Ascending aorta (tissue), 2 donors: ENCODE results near the gene RNF145. TPM values are rescaled to one million over a fixed set of nuclear protein-coding genes. Genes with fewer than 3 reads are reported as not detected.

Source experiments
- DNase-seq, 2 donors: peaks; one replicate each; pipeline ENCODE4 v3.0.0-alpha.2; 2019; ENCODE audit warnings: low spot score in 2 of 2
- H3K27ac ChIP-seq, 2 donors: fragments of 200-600 bp; sonication (generic); one replicate each; pipeline ENCODE4 v1.5.1; 2016 to 2017; ENCODE audit warnings: mild to moderate bottlenecking in 1 of 2
- H3K27me3 ChIP-seq: fragments of 200-600 bp; sonication (generic); one replicate; pipeline ENCODE4 v1.5.1; 2017
- H3K36me3 ChIP-seq, 2 donors: fragments of 200-600 bp; sonication (generic); one replicate each; pipeline ENCODE4 v1.5.1; 2016
- H3K4me1 ChIP-seq, 2 donors: fragments of 200-600 bp; sonication (generic); one replicate each; pipeline ENCODE4 v1.5.1; 2016 to 2017; ENCODE audit warnings: mild to moderate bottlenecking in 1 of 2
- H3K4me3 ChIP-seq, 2 donors: fragments of 200-600 bp; sonication (generic); one replicate each; pipeline ENCODE4 v1.5.1; 2016 to 2017; ENCODE audit warnings: mild to moderate bottlenecking in 1 of 2
- H3K9me3 ChIP-seq, 2 donors: fragments of 200-600 bp; sonication (generic); one replicate each; pipeline ENCODE4 v1.5.1; 2016
- intact Hi-C: fragments of 100-400 bp; cut with DNase I; formaldehyde crosslinking; loops from one replicate; pipeline ENCODE4 v1.15.1; 2023
- total RNA-seq: library from RNA; depleted of rRNA; stranded (reverse); fragments of >200 nt; gene quantifications from one replicate; pipeline ENCODE4 v1.1.0, GENCODE V29; 2016
- TF ChIP-seq, protein P1 (sequence below), 3 experiments: fragments of 200-600 bp in 2 of 3; fragments of 450-650 bp in 1 of 3; sonication (generic) in 2 of 3; IDR thresholded peaks; one replicate each; pipeline ENCODE4 v1.5.1; 2016 to 2019; ENCODE audit warnings: antibody characterized with exemption in 3 of 3, mild to moderate bottlenecking in 1 of 3, moderate library complexity in 1 of 3

The RNF145 gene
- total RNA-seq, 1 donor from 2014 or later: 47.8 TPM

DNA sequence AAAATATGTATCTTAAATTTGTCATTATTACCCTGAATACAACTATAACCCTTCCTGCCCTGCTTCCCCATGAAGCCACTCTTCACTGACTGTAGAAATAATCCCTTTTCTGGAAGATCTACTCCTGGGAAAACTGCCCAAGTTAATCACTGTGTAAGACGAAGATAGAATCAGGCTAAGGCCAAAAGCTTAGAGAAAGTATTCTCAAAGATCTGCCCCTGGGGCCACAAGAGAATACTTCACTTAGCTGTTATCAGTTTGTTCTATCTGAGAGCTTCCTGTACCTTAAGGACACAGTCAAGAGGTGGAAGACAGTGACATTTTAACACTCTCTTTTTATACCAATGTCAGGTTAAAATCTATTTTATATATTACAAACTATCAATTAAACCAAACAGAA, 33.8 kb downstream of the RNF145 start:
- intact Hi-C loops: no loop called here
- peaks cover 4 to 5% of the 10 kb centered on the region in 2 donors for H3K36me3 ChIP-seq
- H3K27ac ChIP-seq: no peak overlapping the region
- peaks cover 0 to 15% of the 10 kb centered on the region in 2 donors for H3K4me1 ChIP-seq
- TF ChIP-seq, protein P1, sequence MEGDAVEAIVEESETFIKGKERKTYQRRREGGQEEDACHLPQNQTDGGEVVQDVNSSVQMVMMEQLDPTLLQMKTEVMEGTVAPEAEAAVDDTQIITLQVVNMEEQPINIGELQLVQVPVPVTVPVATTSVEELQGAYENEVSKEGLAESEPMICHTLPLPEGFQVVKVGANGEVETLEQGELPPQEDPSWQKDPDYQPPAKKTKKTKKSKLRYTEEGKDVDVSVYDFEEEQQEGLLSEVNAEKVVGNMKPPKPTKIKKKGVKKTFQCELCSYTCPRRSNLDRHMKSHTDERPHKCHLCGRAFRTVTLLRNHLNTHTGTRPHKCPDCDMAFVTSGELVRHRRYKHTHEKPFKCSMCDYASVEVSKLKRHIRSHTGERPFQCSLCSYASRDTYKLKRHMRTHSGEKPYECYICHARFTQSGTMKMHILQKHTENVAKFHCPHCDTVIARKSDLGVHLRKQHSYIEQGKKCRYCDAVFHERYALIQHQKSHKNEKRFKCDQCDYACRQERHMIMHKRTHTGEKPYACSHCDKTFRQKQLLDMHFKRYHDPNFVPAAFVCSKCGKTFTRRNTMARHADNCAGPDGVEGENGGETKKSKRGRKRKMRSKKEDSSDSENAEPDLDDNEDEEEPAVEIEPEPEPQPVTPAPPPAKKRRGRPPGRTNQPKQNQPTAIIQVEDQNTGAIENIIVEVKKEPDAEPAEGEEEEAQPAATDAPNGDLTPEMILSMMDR (IDR thresholded peaks at IDR 0.05): no peak
- H3K4me3 ChIP-seq: no peak overlapping the region
- no peaks in the 10 kb centered on the region for H3K9me3 ChIP-seq
- no peak for DNase-seq
- no peaks in the 10 kb centered on the region for H3K27me3 ChIP-seq

DNA sequence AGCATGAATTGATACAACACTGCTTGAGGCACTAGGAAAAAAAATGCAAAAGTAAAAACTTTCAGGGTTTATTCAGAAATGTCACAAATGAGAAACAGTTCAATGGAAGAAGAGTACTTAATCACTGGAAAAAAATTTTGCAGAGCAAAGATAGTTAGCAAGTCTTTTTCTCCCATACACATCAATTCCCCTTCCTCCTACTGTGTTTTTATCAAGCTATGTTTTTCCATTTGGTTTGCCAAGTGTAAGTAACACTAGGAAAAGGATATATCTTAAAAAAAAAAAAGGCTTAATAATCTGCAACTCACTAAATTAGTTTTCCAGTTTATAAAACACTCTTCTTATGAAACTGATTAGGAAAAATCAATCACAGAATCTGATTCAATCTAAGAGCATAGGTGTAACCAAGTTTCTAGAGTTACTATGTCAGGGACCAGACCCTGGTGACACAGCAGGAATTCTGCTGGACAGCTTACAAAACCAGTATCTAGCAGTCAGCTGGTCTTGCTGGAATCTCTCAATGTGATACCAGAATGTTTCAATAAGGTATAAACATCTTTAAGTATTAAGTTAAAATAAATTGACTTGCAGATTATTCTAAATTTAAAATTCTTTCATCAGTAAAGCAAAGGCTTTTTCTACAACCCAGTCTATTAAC, 34.7 kb downstream of the RNF145 start:
- H3K36me3 ChIP-seq: peaks cover 4 to 5% of the 10 kb centered on the region in 2 donors
- no peak for DNase-seq
- H3K27ac ChIP-seq: no peak overlapping the region
- H3K9me3 ChIP-seq: no peaks in the 10 kb centered on the region
- H3K27me3 ChIP-seq: no peaks in the 10 kb centered on the region
- no peak overlapping the region for H3K4me3 ChIP-seq
- H3K4me1 ChIP-seq: peaks cover 0 to 8% of the 10 kb centered on the region in 2 donors
- intact Hi-C loops: no loop called here
- TF ChIP-seq, protein P1 (IDR thresholded peaks at IDR 0.05): no peak

DNA sequence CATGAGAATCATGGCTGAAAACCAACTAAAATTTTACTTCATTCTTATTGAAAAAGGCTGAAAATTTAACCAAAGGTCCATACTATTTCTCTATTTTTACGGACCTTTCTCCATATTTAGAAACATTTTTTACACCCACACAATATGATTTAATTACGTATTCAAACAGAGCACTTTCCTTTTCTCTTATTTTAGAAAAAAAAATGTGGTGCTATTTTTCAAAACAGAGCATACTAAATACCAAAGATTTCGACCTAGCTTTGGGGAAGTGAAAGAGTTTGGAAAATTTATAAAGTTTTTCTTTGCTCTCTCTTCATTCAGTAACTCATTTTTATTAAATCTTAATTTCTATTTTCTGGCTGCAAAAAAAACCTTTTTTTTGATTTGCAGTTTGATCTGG, 38.1 kb downstream of the RNF145 start:
- intact Hi-C loops: no loop called here
- TF ChIP-seq, protein P1 (IDR thresholded peaks at IDR 0.05): no peak
- H3K4me3 ChIP-seq: no peak overlapping the region
- H3K27me3 ChIP-seq: no peaks in the 10 kb centered on the region
- no peaks in the 10 kb centered on the region for H3K9me3 ChIP-seq
- H3K27ac ChIP-seq: no peak overlapping the region
- H3K4me1 ChIP-seq: peaks cover 0 to 4% of the 10 kb centered on the region in 2 donors
- H3K36me3 ChIP-seq: peaks cover under 1 to 13% of the 10 kb centered on the region in 2 donors
- no peak for DNase-seq

DNA sequence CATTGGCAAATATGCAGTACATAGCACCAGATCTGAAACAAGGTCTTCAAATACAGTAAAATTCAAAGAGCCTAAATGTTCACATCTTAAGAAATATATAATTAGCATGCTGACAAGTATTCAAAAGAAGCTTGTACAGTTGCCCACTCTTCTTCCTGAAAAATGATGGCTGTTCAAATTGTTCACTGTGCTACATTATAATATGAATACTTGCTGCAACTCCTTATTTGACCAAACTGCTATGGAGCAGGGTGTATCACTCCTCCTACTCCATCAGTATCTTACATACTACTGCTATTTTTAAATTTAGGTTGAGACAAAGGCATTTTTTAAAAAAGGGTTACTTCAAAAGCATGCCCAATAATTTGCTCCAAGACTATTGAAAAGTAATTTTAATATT, 39.3 kb downstream of the RNF145 start:
- intact Hi-C loops: no loop called here
- peaks cover 0 to 3% of the 10 kb centered on the region in 2 donors for H3K4me1 ChIP-seq
- TF ChIP-seq, protein P1 (IDR thresholded peaks at IDR 0.05): no peak

DNA sequence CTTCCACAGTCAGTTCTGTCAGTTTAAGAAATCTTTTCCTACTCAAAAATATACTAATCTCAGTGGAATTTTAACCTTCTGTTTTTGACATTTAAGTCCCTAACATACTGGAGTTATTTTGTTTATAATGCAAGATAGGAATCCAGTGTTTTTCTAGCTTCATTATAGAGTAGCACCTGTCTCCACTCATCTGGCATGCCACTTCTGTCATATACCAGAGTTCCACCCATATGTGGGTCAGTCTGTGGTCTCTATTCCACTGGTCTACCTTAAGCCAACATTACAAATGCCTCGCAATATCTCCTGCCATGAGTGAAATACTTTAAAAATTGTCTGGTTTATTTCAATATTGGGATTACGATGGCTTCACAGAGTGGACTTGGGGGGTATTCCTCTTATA, 42.9 kb downstream of the RNF145 start:
- intact Hi-C loops: no loop called here
- H3K27me3 ChIP-seq: no peaks in the 10 kb centered on the region

More for the DNA sequence above, 39.3 kb downstream of the RNF145 start:
- no peaks in the 10 kb centered on the region for H3K27me3 ChIP-seq
- no peak overlapping the region for H3K27ac ChIP-seq
- no peak overlapping the region for H3K4me3 ChIP-seq
- peaks cover 2 to 12% of the 10 kb centered on the region in 2 donors for H3K36me3 ChIP-seq
- no peaks in the 10 kb centered on the region for H3K9me3 ChIP-seq
- DNase-seq: no peak

More for the DNA sequence above, 42.9 kb downstream of the RNF145 start:
- no peaks in the 10 kb centered on the region for H3K4me1 ChIP-seq
- no peak overlapping the region for H3K4me3 ChIP-seq
- no peak for DNase-seq
- no peak overlapping the region for H3K27ac ChIP-seq
- TF ChIP-seq, protein P1 (IDR thresholded peaks at IDR 0.05): no peak
- no peaks in the 10 kb centered on the region for H3K9me3 ChIP-seq
- peaks cover 2 to 26% of the 10 kb centered on the region in 2 donors for H3K36me3 ChIP-seq
